HG02571 (cell line): ENCODE results near the gene ZNF592.

Source experiments
- ATAC-seq: cut with Tn5 transposase; IDR thresholded peaks from one replicate; pipeline ENCODE4 v1.9.1; 2021; ENCODE audit warnings: mild to moderate bottlenecking, moderate library complexity; ENCODE audit not compliant: unreplicated experiment

The ZNF592 gene

GRCh38 chr15:84804005-84804900 is 55.9 kb downstream of the ZNF592 start:
- no peak for ATAC-seq

DNA sequence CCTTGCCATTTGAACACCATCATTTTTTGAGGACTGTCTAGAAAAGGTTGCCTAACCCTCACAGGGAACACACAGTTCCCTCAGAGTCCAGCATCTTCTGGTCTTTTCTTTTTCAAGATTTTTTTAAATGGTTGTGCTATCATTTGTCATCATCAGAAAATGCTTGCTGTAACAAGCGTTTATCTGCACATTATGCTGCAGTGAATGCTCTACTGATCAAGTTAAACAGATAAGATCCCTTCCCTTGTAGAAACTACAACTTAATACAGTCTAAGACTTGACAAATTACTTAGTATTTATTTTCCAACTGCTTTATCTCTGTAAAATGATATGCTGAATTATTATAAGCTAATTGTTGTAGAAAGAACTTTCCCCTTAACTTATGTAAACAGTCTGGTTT is 56.8 kb downstream of the ZNF592 start:
- ATAC-seq, result no peak

DNA sequence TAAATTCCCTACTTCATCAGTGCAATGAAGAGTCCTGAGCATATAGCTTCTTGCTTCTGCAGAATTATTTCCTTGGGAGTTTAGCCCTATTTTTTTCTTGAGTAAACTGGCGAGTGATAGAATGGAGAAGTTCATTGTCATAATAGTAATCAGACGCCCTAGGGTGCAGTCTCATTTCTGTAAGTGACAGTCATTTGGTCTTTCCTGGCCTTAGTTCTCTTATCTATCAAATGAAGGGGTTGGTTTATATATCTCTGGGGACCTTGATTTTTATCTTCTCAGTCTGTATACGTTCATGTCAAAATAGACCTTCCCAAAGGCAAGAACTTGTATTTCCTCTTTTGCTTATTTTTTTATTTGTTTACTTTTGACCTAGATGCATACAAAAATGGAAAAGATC is 58.8 kb downstream of the ZNF592 start:
- ATAC-seq, result no peak

GRCh38 chr15:84810073-84810840 is 61.9 kb downstream of the ZNF592 start:
- ATAC-seq, result no peak

DNA sequence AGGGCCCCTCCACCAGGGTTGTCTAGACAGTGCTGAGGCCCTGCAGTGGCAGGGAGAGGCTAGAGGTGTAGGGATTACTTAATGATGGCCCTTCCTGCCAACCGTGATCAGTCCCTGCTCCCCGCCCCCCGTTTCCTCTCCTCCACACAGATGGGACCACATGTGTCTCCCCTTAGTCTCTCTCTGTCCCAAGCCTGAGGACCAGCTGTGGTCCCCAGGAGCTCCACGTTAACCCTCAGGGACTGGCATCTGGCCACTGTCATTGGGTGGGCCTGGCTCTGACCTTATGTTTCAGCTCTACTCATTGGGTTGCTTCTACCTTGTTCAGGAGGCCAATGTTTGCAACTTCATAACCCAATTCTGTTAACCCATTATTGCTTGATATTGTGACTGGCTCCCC is 62.8 kb downstream of the ZNF592 start:
- ATAC-seq, result no peak

GRCh38 chr15:84811828-84812227 is 63.4 kb downstream of the ZNF592 start:
- no peak for ATAC-seq

DNA sequence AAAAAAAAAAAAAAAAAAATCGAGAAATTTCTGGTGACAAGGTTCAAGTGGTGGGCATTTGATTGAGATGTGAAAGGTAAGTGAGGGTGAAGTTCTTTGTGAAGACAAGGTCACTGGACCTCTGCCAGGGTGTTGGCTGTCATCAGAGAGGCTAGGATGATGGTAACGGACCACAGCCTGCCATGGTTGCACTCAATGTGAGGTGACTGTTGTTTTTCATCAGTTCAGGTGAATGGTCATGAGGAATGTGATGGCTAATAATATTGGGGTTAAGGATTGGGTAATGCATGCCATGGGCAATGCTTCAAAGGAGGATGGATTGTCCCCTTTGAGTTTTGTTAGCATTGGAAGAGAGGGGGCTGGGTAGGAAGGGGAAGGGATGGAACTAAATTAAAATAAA is 64.5 kb downstream of the ZNF592 start:
- no peak for ATAC-seq

DNA sequence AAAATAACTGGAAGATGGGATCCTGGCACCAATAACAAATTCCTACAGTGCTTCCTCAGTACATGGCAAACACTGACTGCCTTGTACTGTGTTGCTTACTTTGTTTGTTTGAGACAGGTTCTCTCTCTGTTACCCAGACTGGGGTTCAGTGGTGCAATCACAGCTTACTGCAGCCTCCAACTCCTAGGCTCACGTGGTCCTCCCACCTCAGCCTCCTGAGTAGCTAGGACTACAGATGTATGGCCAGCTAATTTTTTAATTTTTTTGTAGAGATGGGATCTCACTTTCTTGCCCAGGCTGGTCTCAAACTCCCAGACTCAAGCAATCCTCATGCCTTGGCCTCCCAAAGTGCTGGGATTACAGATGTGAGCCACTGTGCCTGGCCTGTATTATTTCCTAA is 65.0 kb downstream of the ZNF592 start:
- ATAC-seq, result no peak

- no peak for ATAC-seq
These were observed 65.5 kb downstream of the ZNF592 start for GRCh38 chr15:84813931-84814330.

DNA sequence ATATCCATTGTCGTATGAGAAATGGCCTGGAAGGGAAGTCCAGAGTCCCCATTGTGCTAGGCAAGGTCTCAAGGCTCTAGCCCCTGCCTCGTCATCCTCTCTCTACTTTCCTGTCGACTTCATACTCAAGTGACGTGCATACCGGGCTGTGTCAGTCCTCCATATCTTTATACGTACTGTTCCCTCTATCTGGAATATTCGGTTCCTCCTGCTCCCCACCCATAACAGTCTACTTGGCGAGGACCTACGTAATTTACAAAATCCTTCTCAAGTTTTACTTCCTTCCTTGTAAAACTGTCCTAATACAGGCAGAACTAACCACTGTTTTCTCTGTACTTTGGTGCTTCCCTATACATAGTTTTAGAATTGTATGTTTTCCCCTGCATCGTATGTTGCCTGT is 66.5 kb downstream of the ZNF592 start:
- no peak for ATAC-seq

DNA sequence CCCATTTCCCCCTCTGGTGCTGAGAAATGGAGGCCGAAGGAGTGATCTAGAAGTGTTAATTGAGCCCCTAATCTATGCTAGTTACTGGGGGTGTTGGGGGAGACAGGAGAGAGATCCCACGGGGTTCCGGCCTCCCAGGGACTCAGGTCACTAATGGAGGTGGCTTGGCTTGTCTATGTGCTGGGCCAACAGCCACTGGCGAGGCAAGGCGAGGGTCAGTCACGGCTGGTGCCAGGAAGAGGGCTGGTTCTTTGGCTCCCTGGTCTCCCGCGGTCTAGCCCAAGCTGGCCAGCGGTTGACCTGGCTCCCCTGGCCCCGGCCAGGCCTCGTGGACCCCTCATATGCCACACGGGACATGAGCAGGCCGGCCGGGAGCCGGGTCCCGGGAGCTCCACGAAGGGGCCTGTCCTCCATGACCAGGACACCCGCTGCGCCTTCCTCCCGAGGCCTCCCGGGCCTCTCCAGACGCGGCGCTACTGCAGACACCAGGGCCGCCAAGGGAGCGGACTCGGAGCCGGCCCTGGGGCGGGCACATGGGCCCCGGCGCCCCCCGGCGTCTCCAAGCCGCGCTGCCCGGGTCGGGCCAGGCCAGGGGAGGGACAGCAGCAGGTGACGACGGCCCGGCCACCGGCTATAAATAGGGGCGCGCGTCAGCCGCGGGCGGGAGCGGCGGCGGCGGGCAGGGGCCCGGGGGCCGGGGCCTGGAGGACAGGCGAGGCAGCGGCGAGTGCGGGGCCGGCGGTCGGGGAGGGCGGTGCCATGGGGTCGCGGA is 68.5 kb downstream of the ZNF592 start, which contains the start of gene ALPK3:
Gene ALPK3, plus strand, starts transcription at position 663 of the 772 bp plus-strand sequence. Its CDS starts 97 bp downstream, at position 760.
- ATAC-seq, result no peak

DNA sequence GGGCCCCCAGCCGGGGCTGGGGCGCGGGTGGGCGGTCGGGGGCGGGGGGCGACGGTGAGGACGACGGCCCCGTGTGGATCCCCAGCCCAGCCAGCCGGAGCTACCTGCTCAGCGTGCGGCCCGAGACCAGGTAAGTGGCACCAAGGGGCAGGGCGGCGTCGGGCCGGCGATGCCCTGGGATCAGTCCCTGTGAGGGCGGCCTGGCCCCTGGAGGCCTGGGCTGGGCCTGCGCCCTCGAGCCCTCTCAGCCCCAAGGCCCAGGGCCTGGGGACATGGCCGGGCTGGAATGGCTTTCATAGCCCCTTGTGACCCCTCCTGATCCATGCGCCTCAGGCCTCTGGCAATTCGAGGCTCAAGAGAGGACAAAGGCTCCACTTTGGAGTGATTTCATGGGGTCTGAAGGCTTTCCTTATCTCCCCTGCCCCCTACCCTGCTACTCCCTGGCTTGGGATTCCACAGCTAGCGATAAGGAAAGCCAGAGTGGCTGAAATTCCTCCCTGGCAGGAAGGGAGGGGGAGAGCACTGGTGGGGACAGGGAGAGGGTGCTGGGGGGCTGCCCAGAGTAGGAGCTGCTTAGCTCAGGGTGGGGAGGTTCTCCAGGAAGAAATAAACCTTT is 69.2 kb downstream of the ZNF592 start:
- ATAC-seq, result no peak

GRCh38 chr15:84818261-84819131 is 70.1 kb downstream of the ZNF592 start:
- ATAC-seq, result no peak

DNA sequence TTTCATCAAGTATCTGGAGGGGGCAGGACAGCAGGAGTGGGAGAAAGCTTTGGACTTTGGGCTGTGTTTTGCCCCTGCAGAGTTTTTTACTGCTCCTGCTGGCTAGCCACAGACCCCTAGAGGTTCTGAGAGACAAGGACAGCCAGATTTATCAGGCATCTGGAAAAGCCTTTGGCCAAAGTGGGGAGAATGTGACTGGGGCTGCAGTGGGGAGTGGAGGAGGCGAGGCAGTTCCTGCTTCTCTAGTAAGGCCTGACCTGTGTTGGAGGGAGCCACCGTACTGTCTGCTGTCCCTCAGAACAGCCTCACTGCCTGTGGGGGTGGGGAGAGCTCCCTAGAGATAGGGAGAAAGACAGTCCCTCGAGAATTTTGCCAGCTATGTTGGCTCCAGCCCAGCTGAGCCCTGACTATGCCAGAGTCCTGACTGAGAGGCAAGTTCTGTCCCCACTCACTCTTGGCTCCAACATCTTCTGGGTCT is 70.9 kb downstream of the ZNF592 start:
- ATAC-seq, result no peak

DNA sequence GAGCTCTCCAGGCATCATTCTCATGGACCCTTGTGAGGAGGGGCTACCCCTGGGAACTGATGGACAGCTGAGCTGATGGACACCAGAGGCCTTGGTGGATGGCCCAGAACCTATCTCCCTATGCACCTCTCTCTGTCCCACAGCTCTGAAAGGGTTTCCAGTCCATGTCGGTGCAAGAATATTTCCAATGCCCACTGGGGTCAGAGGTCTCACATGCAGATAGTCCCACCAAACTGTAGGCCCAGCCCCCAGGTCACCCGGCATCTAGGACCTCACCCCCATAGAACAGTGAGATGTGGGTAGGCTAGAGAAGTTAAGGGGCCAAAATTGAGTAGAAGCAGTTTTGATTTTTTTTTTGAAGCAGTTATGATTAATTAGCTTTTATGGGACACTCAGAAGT is 71.4 kb downstream of the ZNF592 start:
- no peak for ATAC-seq

DNA sequence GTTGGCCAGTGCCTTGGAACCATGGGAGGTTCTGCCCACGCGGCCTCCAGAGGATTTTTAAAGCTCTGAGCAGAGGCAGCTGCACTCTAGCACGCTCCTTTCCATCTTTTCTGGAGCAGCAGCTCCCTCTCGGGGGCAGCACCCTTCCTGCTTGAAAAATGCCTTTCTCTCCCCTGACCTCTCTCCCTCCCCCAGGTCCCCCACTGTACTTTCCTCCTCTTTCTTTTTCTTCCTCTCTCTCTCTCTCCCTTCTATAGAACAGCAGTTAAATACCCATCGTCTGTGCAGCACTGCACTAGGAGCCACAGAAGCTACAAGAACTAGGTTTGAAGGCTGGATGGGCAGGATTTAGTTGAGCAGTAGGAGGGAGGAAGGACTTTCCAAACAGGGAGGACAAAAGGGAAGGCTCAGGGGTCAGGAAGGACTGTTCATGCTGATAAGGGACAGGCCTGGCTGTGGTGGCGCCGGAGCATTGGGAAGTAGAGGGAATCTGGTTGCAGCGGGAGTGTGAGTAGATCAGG is 73.2 kb downstream of the ZNF592 start:
- no peak for ATAC-seq

- ATAC-seq, result no peak
These were observed 74.4 kb downstream of the ZNF592 start for GRCh38 chr15:84822653-84823281.

DNA sequence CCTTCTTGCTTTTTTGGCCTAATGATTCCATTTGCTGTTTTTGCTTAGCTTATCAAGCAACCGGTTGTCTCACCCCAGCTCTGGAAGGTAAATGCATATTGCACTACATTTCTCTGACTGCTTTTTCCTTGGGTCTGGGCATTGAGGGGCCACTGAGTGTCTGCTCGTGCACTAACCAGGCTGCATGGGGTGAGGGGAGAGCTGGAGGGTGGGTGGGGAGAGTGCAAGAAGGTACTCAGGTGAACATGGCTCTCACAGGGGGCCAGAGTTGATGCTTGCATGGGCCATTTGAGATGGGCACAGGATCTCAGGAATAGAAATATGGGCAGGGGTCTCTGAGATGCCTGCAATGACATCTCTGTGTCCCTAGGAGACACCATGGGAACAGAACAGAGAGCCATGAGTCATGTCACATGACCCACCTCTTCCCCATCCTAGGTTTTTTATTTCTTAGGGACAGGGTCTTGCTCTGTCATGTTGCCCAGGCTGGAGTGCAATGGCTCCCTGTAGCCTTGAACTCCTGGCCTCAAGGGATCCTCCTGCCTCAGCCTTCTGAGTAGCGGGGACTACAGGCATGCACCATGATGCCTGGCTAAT is 75.0 kb downstream of the ZNF592 start:
- no peak for ATAC-seq
